ENCODE results near the gene DIO1.

The DIO1 gene

DNA sequence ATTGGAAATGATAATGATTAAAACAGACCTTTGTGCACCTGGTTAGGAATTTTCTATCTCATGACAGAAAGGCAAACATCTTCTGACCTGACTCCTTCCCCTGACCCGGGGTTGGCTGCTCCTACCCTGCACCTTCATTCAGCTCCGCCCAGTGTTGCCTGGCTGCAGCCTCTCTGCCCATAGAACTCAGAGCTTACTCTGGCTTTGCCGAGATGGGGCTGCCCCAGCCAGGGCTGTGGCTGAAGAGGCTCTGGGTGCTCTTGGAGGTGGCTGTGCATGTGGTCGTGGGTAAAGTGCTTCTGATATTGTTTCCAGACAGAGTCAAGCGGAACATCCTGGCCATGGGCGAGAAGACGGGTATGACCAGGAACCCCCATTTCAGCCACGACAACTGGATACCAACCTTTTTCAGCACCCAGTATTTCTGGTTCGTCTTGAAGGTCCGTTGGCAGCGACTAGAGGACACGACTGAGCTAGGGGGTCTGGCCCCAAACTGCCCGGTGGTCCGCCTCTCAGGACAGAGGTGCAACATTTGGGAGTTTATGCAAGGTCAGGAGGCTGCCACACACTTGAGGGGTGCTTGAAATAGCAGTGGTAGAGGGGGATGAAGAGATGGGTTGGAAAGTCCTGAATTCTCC is at the start of gene DIO1:
Gene DIO1, plus strand, starts transcription at position 189 of the 638 bp plus-strand sequence. Its CDS starts 24 bp downstream, at position 213.
- Histone ChIP-seq H3K4me3 (ENCODE audit: low read depth, low read length) (no peak within 1 kb of the TSS), H3K27ac (no peak within 1 kb of the TSS), H3K27me3 (replicated peaks) (no peaks in the 10 kb centered on the region), H3K36me3 (replicated peaks) (no peaks in the 10 kb centered on the region)
- in situ Hi-C loops (cut with HindIII; ENCODE audit: low pct_ligation_motif_present, low sequenced_read_pairs) = no loop called here
- no peak for DNase-seq
- TF ChIP-seq, protein P1, sequence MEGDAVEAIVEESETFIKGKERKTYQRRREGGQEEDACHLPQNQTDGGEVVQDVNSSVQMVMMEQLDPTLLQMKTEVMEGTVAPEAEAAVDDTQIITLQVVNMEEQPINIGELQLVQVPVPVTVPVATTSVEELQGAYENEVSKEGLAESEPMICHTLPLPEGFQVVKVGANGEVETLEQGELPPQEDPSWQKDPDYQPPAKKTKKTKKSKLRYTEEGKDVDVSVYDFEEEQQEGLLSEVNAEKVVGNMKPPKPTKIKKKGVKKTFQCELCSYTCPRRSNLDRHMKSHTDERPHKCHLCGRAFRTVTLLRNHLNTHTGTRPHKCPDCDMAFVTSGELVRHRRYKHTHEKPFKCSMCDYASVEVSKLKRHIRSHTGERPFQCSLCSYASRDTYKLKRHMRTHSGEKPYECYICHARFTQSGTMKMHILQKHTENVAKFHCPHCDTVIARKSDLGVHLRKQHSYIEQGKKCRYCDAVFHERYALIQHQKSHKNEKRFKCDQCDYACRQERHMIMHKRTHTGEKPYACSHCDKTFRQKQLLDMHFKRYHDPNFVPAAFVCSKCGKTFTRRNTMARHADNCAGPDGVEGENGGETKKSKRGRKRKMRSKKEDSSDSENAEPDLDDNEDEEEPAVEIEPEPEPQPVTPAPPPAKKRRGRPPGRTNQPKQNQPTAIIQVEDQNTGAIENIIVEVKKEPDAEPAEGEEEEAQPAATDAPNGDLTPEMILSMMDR (IDR thresholded peaks at IDR 0.05; ENCODE audit: low read depth, low read length, missing control alignments) = no peak

GRCh38 chr1:53847980-53848379 is 46.0 kb upstream of the DIO1 start:
- TF ChIP-seq, protein P1 (IDR thresholded peaks at IDR 0.05; ENCODE audit: low read depth, low read length, missing control alignments) = no peak
- no peaks in the 10 kb centered on the region for H3K27me3 ChIP-seq (replicated peaks)
- H3K27ac ChIP-seq = no peak overlapping the region
- in situ Hi-C loops (cut with HindIII; ENCODE audit: low pct_ligation_motif_present, low sequenced_read_pairs) = no loop called here
- H3K36me3 ChIP-seq (replicated peaks) = no peaks in the 10 kb centered on the region
- DNase-seq = no peak
- no peak overlapping the region for H3K4me3 ChIP-seq (ENCODE audit: low read depth, low read length)

- in situ Hi-C loops (cut with HindIII; ENCODE audit: low pct_ligation_motif_present, low sequenced_read_pairs) = no loop called here
- Histone ChIP-seq H3K27me3 (replicated peaks) (no peaks in the 10 kb centered on the region), H3K36me3 (replicated peaks) (no peaks in the 10 kb centered on the region), H3K27ac (no peak overlapping the region), H3K4me3 (ENCODE audit: low read depth, low read length) (no peak overlapping the region)
- DNase-seq = no peak
- TF ChIP-seq, protein P1 (IDR thresholded peaks at IDR 0.05; ENCODE audit: low read depth, low read length, missing control alignments) = no peak
These were observed 43.8 kb upstream of the DIO1 start for GRCh38 chr1:53850082-53850673.

GRCh38 chr1:53851571-53852285 is 42.3 kb upstream of the DIO1 start:
- Histone ChIP-seq H3K27ac (no peak overlapping the region), H3K4me3 (ENCODE audit: low read depth, low read length) (no peak overlapping the region), H3K36me3 (replicated peaks) (peaks cover 3% of the 10 kb centered on the region), H3K27me3 (replicated peaks) (no peaks in the 10 kb centered on the region)
- in situ Hi-C loops (cut with HindIII; ENCODE audit: low pct_ligation_motif_present, low sequenced_read_pairs) = no loop called here
- TF ChIP-seq, protein P1 (IDR thresholded peaks at IDR 0.05; ENCODE audit: low read depth, low read length, missing control alignments) = no peak
- DNase-seq = no peak

DNA sequence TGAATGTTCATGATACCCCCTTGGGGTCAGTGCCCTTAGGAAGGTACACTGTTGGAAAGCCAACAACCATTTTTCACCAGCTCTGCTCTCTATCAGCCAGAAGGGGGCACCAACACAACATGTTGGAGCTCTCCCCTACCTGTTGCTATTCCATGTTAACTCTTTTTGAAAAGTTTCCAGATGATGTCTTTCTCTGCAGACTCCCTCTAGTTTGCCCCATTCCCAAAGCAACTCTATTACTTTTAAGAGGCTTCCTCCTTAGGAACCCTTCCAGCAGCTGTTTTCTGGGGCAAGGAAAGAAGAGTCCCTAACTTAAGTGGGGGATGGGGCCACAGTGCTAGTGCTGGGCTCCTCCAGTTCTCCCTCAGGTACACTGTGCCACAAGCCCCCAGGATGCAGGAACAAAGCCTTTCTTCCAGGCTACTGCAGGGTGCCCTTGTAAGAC is 33.0 kb upstream of the DIO1 start:
- H3K36me3 ChIP-seq (replicated peaks) = peaks cover 12% of the 10 kb centered on the region
- in situ Hi-C loops (cut with HindIII; ENCODE audit: low pct_ligation_motif_present, low sequenced_read_pairs) = no loop called here
- no peaks in the 10 kb centered on the region for H3K27me3 ChIP-seq (replicated peaks)
- DNase-seq = peak; percentile 16
- no peak overlapping the region for H3K27ac ChIP-seq
- TF ChIP-seq, protein P1 (IDR thresholded peaks at IDR 0.05; ENCODE audit: low read depth, low read length, missing control alignments) = peak; percentile 92
- H3K4me3 ChIP-seq (ENCODE audit: low read depth, low read length) = no peak overlapping the region
